ENCODE results near the gene SLC27A5.

The SLC27A5 gene

GRCh38 chr19:58483776-58484175, 28.0 kb downstream of the SLC27A5 start:
- no peak for DNase-seq (ENCODE audit: low read depth)
- no peak for TF ChIP-seq CTCF (IDR thresholded peaks at IDR 0.05; ENCODE audit: control insufficient read depth, insufficient read depth, low read depth, low read length, missing control alignments)
- no peak overlapping the region for H3K4me3 ChIP-seq (ENCODE audit: control insufficient read depth, low read depth, low read length)

- no peak for TF ChIP-seq CTCF (IDR thresholded peaks at IDR 0.05; ENCODE audit: control insufficient read depth, insufficient read depth, low read depth, low read length, missing control alignments)
- no peak for DNase-seq (ENCODE audit: low read depth)
Observed at GRCh38 chr19:58482372-58482771, 29.4 kb downstream of the SLC27A5 start.

GRCh38 chr19:58480831-58481230, 31.0 kb downstream of the SLC27A5 start:
- no peak for TF ChIP-seq CTCF (IDR thresholded peaks at IDR 0.05; ENCODE audit: control insufficient read depth, insufficient read depth, low read depth, low read length, missing control alignments)
- H3K4me3 ChIP-seq (ENCODE audit: control insufficient read depth, low read depth, low read length), result no peak overlapping the region

More at GRCh38 chr19:58482372-58482771, 29.4 kb downstream of the SLC27A5 start:
- no peak overlapping the region for H3K4me3 ChIP-seq (ENCODE audit: control insufficient read depth, low read depth, low read length)

GRCh38 chr19:58480481-58480830, 31.3 kb downstream of the SLC27A5 start:
- TF ChIP-seq CTCF (IDR thresholded peaks at IDR 0.05; ENCODE audit: control insufficient read depth, insufficient read depth, low read depth, low read length, missing control alignments), result no peak
- no peak for DNase-seq (ENCODE audit: low read depth)

More at GRCh38 chr19:58480831-58481230, 31.0 kb downstream of the SLC27A5 start:
- no peak for DNase-seq (ENCODE audit: low read depth)

GRCh38 chr19:58479736-58480480, 31.9 kb downstream of the SLC27A5 start:
- DNase-seq (ENCODE audit: low read depth), result no peak
- TF ChIP-seq CTCF (IDR thresholded peaks at IDR 0.05; ENCODE audit: control insufficient read depth, insufficient read depth, low read depth, low read length, missing control alignments), result no peak
- H3K4me3 ChIP-seq (ENCODE audit: control insufficient read depth, low read depth, low read length), result no peak overlapping the region

More at GRCh38 chr19:58480481-58480830, 31.3 kb downstream of the SLC27A5 start:
- H3K4me3 ChIP-seq (ENCODE audit: control insufficient read depth, low read depth, low read length), result no peak overlapping the region

GRCh38 chr19:58479303-58479702, 32.5 kb downstream of the SLC27A5 start:
- no peak for DNase-seq (ENCODE audit: low read depth)
- no peak overlapping the region for H3K4me3 ChIP-seq (ENCODE audit: control insufficient read depth, low read depth, low read length)
- TF ChIP-seq CTCF (IDR thresholded peaks at IDR 0.05; ENCODE audit: control insufficient read depth, insufficient read depth, low read depth, low read length, missing control alignments), result no peak
